Upper lobe of left lung (tissue), 6 donors: Measurements from ENCODE around the gene ACY1. TPM values are rescaled to one million over a fixed set of nuclear protein-coding genes. Genes with fewer than 3 reads are reported as not detected.
"Not testable (repeated sequence)": the region's sequence is repeated elsewhere in the genome, so short reads cannot be mapped to it uniquely, and the experiment has no call there.

Experiments used
- ATAC-seq, 2 donors: fragments of 200-7000 bp; cut with Tn5 transposase; one replicate each; pipeline ENCODE4 v1.9.1; 2022; ENCODE audit warnings: mild to moderate bottlenecking in 2 of 2, moderate library complexity in 2 of 2; ENCODE audit not compliant: low FRiP score in 2 of 2
- DNase-seq, 2 donors: peaks; one replicate each; pipeline ENCODE4 v3.0.0-alpha.2; 2019 to 2020
- H3K27ac ChIP-seq, 4 donors: fragments of 200-600 bp; sonication (generic); one replicate each; pipeline ENCODE4 v1.5.1; 2016 to 2019
- H3K27me3 ChIP-seq, 4 donors: fragments of 200-600 bp; sonication (generic); one replicate each; pipeline ENCODE4 v1.5.1; 2017 to 2019
- H3K36me3 ChIP-seq, 4 donors: fragments of 200-600 bp; sonication (generic); one replicate each; pipeline ENCODE4 v1.5.1; 2016 to 2019
- H3K4me1 ChIP-seq, 4 donors: fragments of 200-600 bp; sonication (generic); one replicate each; pipeline ENCODE4 v1.5.1; 2018 to 2019
- H3K4me3 ChIP-seq, 4 donors: fragments of 200-600 bp; sonication (generic); one replicate each; pipeline ENCODE4 v1.5.1; 2017 to 2019; ENCODE audit warnings: mild to moderate bottlenecking in 2 of 4, moderate library complexity in 1 of 4
- H3K9me3 ChIP-seq, 4 donors: fragments of 200-600 bp; sonication (generic); one replicate each; pipeline ENCODE4 v1.5.1; 2018 to 2019
- CTCF ChIP-seq, 6 experiments: fragments of 450-650 bp in 4 of 6; fragments of 200-600 bp in 2 of 6; sonication (generic) in 2 of 6; IDR thresholded peaks; one replicate each; pipeline ENCODE4 v1.5.1; 2016 to 2019; ENCODE audit warnings: antibody characterized with exemption in 6 of 6
- EP300 ChIP-seq, 4 donors: sonication (generic); formaldehyde crosslinking; IDR thresholded peaks; one replicate each; pipeline ENCODE4 v1.5.1; 2017; ENCODE audit warnings: antibody characterized with exemption in 4 of 4, control low read depth in 2 of 4
- POLR2A ChIP-seq, 4 donors: fragments of 450-650 bp; IDR thresholded peaks; one replicate each; pipeline ENCODE4 v1.5.1; 2016 to 2017; ENCODE audit warnings: antibody characterized with exemption in 4 of 4, mild to moderate bottlenecking in 2 of 4
- POLR2AphosphoS5 ChIP-seq, 2 donors: sonication (generic); formaldehyde crosslinking; IDR thresholded peaks; one replicate each; pipeline ENCODE4 v1.5.1; 2017; ENCODE audit warnings: antibody characterized with exemption in 2 of 2
- WGBS, 2 donors: methylation state at CpG; one replicate each; pipeline ENCODE4 v1.1.5; 2017 to 2018; 5-methylcytosine and 5-hydroxymethylcytosine counted together
- total RNA-seq, 6 donors: library from RNA; depleted of rRNA in 4 of 6; stranded (reverse); fragments of >200 nt in 4 of 6; gene quantifications; one replicate each; pipeline versions ENCODE4 v1.1.0 to v1.2.1, GENCODE V29; 2016 to 2021
- donor health status: DM: no; HTN: no; CAD: no; lungs with moderate emphysema.
- donor health status: DM: no; HTN: yes; CAD: no; lungs with severe emphysema.

ACY1 gene
- total RNA-seq, 6 donors from 2014 or later: 17.4 to 65.0 (median 35.9) TPM

DNA sequence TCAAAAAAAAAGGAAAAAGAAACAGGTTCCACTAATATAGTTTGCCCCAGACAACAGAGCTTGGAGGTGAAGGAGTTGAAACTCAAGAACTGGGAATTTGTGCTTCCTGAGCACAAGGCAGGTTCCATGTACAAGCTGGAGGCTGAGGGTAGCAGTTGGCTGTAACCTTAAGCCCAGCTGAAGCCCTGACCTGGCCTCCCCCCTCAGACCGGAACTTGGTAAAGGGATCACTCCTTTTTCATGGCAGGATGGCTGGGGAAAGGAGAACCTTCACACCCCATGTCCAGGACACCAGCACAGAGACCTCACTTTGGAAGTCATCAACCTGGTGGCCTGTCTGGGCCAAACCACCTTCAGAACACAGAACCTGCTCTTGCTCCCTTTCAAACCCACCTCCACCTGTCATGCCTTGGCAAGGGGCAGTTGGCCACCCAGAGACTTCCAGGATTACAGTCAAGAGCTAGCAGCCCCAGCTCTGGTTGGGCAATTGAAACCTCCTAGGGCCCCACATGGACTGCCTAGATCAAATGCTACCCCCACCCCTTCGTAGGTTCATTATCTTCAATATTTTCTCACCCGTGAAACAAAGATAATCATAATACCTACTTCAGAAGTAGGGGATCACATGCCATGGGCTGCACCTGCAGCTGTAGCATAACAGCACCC, 8.8 kb downstream of the ACY1 start:
- no peak overlapping the region for H3K4me3 ChIP-seq
- peaks cover 14 to 41% (median 25%) of the 10 kb centered on the region in 4 donors for H3K36me3 ChIP-seq
- H3K9me3 ChIP-seq: no peaks in the 10 kb centered on the region
- H3K27me3 ChIP-seq: no peaks in the 10 kb centered on the region
- H3K4me1 ChIP-seq: peaks cover 17 to 27% (median 19%) of the 10 kb centered on the region in 4 donors
- ATAC-seq (no peak), DNase-seq (no peak)
- 85 to 93% methylated on average over 3 of the region's 3 CpGs for WGBS, 2 donors
- H3K27ac ChIP-seq: no peak overlapping the region
- TF ChIP-seq CTCF (IDR thresholded peaks at IDR 0.05) (no peak), EP300 (IDR thresholded peaks at IDR 0.05) (no peak), POLR2A (IDR thresholded peaks at IDR 0.05) (no peak), POLR2AphosphoS5 (IDR thresholded peaks at IDR 0.05) (no peak)

- ATAC-seq, H3K27me3 ChIP-seq, H3K4me3 ChIP-seq, H3K27ac ChIP-seq, DNase-seq, H3K9me3 ChIP-seq: not testable (repeated sequence)
- H3K36me3 ChIP-seq: peaks cover 14 to 41% (median 25%) of the 10 kb centered on the region in 4 donors
- peaks cover 17 to 27% (median 19%) of the 10 kb centered on the region in 4 donors for H3K4me1 ChIP-seq
- 91% methylated on average over 4 of the region's 13 CpGs; no CpG with 5 or more reads in 1 of the 2 donors for WGBS, 2 donors
These were observed 10.3 kb downstream of the ACY1 start for GRCh38 chr3:51993657-51994056.

GRCh38 chr3:51994530-51994929, 11.2 kb downstream of the ACY1 start:
- DNase-seq: no peak
- H3K27me3 ChIP-seq: no peaks in the 10 kb centered on the region
- peaks cover 17 to 27% (median 19%) of the 10 kb centered on the region in 4 donors for H3K4me1 ChIP-seq
- H3K36me3 ChIP-seq: peaks cover 14 to 41% (median 25%) of the 10 kb centered on the region in 4 donors
- TF ChIP-seq POLR2AphosphoS5 (IDR thresholded peaks at IDR 0.05) (no peak), POLR2A (IDR thresholded peaks at IDR 0.05) (no peak), CTCF (IDR thresholded peaks at IDR 0.05) (no peak), EP300 (IDR thresholded peaks at IDR 0.05) (no peak)
- H3K27ac ChIP-seq: peak overlapping the region in 2 of 4 donors; percentile 15 to 93
- no peak for ATAC-seq
- no peaks in the 10 kb centered on the region for H3K9me3 ChIP-seq
- H3K4me3 ChIP-seq: peak overlapping the region; percentile 62 to 86 (median 72)
- WGBS, 2 donors: 72 to 78% methylated on average over 2 of the region's 2 CpGs

DNA sequence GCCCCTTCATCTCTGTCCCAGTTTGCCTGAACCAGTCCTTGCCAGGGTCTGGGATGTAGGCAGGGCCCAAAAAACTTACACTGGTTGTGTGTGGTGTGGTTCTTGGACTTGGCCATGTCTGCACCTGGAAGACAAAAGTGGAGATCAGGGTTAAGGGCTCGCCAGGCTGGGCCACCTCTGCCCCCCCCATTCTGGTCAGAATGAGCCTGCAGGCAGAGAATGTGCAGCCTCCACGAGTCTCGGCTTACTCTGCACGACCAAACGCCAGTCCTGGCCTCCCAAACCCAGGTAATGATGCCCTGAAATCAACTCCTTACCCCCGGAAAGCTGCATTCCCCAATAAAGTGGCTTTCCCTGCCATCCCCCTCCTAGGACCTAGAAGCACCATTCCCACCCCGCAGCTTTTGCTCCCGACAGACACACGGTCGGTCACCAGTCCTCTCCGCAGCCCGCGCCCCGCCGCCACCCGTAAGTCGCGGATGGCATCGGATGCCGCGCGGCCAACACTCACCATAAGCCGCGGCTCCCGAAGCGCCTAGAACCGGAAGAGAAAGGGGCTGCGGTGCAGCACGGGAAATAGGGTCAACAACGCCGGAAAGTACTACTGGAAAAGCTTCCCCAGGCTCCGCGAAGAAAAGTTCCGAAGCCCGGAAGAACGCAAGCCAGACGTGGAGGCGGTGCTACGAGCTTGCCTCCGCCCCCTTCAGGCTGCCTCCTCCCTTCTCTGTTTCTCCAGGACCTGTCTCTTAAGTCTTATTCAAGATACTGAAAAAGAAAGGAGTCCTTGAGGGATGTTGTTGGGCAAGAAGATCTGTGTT, 12.2 kb downstream of the ACY1 start, which contains the start of gene RPL29:
Gene RPL29 (minus strand): TSS at position 550 of the 818 bp plus-strand sequence. CDS start 434 bp downstream, at position 116.
- Histone ChIP-seq H3K4me1 (peaks cover 17 to 27% (median 19%) of the 10 kb centered on the region in 4 donors), H3K9me3 (no peaks in the 10 kb centered on the region), H3K4me3 (peak within 1 kb of the TSS; percentile 62 to 86 (median 72)), H3K36me3 (peaks cover 14 to 41% (median 25%) of the 10 kb centered on the region in 4 donors), H3K27ac (peak within 1 kb of the TSS; percentile 84 to 93 (median 90)), H3K27me3 (no peaks in the 10 kb centered on the region)
- WGBS, 2 donors: 0% methylated on average over 19 to 40 of the region's 40 CpGs
- DNase-seq: peak; percentile 90 to 94
- ATAC-seq: peak; percentile 95 to 98
- peak in 5 of 6 experiments; percentile 17 to 51 (median 22) for TF ChIP-seq CTCF (IDR thresholded peaks at IDR 0.05)
- peak; percentile 88 to 96 for TF ChIP-seq POLR2AphosphoS5 (IDR thresholded peaks at IDR 0.05)
- peak in 2 of 4 donors; percentile 18 to 46 for TF ChIP-seq EP300 (IDR thresholded peaks at IDR 0.05)
- TF ChIP-seq POLR2A (IDR thresholded peaks at IDR 0.05): peak; percentile 22 to 75 (median 54)

DNA sequence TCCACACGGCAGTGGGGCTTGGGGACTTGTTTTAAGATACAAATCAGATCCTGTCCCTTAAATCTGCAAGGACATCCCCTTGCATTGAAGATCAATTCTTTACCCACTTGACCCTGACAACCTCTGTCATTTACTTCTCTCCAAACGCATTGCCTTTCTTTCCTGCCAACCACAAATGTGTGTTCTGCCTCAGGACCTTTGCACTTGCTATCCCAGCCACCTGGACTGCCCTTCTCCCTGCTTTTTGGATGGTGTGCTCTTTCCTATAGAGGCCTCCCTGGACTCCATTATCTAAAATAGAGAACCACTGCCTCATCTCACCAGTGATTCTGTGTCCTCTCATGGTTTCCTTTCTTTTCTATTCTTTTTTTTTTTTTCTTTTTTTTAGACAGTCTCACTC, 13.8 kb downstream of the ACY1 start:
- H3K4me1 ChIP-seq: peaks cover 22 to 36% (median 26%) of the 10 kb centered on the region in 4 donors
- WGBS, 2 donors: 57 to 67% methylated on average over 2 of the region's 2 CpGs
- H3K27me3 ChIP-seq: no peaks in the 10 kb centered on the region
- no peak for TF ChIP-seq EP300 (IDR thresholded peaks at IDR 0.05)
- TF ChIP-seq POLR2A (IDR thresholded peaks at IDR 0.05): no peak
- no peak for TF ChIP-seq POLR2AphosphoS5 (IDR thresholded peaks at IDR 0.05)
- TF ChIP-seq CTCF (IDR thresholded peaks at IDR 0.05): no peak
- peaks cover 14 to 28% (median 20%) of the 10 kb centered on the region in 4 donors for H3K36me3 ChIP-seq
- ATAC-seq (no peak), DNase-seq (no peak)
- no peak overlapping the region for H3K4me3 ChIP-seq
- H3K9me3 ChIP-seq: no peaks in the 10 kb centered on the region
- H3K27ac ChIP-seq: no peak overlapping the region
